GM21526 (cell line): Measurements from ENCODE around the gene ARHGEF25.

Source experiments
- ATAC-seq: cut with Tn5 transposase; IDR thresholded peaks from one replicate; pipeline ENCODE4 v1.9.1; 2021; ENCODE audit warnings: moderate library complexity; ENCODE audit not compliant: unreplicated experiment, low FRiP score

The ARHGEF25 gene

DNA sequence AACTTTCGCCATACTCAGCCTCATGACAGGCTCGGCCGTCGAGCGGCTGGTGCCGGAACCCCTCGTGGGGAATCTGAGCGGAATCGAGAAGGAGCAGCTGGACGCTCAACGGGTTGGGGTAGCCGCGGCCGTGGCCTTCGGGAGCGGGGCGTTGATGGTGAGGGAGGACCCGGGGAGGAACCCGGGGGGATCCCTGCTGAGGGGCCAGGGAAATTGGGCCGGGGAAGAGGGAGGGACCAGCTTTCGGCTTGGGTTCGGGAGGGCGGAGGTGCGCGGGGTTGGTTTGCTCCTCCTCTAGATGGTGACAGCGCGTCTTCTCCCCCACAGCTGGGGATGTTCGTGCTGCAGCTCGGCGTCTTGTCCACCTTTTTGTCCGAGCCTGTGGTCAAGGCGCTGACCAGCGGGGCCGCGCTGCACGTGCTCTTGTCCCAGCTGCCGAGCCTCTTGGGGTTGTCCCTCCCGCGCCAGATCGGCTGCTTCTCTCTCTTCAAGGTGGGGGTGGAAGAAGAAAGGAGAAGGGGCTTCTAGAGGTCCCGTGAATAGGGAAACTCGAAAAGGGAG lies 9.8 kb downstream of the ARHGEF25 start:
- no peak for ATAC-seq

DNA sequence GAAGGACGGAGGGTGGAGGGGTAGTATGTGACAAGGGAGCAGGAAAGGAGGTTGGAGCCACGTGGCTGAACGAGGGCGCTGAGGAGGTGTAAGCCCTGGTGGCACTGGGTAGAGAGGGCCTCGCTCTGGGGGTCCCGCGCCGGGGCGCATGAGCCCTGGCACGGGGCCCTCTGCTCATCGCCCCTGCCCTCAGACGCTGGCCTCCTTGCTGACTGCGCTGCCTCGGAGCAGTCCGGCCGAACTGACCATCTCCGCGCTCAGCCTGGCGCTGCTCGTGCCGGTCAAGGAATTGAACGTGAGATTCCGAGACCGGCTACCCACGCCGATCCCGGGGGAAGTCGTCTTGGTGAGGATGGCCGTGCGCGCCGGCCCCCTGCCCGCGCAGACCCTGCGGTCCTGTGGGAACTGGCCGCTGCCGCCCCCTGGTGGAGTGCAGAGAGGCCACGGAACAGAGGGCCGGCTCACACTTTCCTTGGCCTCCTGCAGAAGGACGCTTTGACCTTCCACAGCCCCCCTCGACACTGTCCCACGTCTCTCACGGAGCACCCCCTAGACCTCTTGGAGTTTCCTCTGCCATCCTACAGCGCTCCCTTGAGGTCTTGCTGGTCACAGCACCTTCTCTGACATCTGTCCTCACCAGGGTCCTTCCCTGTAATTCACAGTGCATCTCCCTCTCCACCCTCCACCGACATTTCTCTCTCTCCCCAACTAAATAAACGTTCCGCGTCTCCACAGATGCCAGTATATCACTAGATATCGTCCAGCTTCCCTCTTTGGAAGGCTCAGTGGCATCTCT lies 10.5 kb downstream of the ARHGEF25 start:
- no peak for ATAC-seq

DNA sequence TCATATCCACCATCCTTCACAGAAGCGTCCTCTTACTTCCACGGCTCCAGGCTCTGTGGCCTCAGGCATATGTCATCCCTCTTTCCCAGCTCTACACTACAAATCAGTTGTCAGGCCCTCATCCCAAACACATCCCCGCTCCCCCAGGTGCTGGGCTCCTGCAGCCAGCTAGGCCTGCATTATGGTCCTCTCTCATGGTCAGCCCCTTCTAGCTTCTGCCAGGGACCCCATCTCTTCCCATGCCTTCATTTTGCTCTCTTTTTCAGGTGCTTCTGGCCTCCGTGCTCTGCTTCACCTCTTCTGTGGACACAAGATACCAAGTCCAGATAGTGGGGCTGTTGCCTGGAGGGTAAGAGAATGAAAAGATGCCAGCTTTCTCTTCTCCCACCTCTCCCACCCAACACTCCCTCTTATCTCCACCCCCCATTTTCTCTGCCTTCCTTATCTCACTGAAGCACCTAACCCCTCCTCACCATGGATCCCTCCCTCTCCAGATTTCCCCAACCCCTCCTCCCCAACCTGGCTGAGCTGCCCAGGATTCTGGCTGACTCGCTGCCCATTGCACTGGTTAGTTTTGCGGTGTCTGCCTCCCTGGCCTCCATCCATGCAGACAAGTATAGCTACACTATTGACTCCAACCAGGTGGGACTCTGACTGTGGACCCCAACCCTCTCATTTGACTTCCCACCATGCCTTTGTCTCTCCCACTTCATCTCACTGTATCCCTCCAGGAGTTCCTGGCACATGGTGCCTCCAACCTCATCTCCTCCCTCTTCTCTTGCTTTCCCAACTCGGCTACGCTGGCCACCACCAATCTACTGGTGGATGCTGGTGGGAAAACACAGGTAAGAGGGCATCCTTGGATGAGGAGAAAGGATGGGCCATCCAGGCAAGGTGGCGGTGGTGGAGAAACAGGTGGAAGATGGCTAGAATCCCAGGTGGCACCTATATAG lies 11.3 kb downstream of the ARHGEF25 start:
- no peak for ATAC-seq

DNA sequence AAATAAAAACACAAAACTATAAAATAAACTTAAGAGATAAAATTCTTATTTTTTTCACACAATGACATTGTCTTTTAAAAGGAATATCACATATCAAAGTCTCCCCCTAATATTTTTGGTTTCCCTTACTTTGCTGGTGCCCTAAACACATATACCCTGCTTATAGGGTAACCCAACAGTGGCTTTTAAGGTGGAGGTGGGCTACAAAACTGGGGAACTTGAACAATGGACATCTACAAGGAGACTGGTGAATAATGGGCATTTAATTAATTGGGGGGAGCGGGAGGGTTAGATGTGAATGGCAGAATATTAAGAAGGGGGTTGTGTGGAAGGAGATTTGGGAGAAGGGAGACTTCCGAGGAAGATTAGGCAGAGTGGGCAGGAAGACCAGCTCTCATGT lies 12.2 kb downstream of the ARHGEF25 start:
- no peak for ATAC-seq

DNA sequence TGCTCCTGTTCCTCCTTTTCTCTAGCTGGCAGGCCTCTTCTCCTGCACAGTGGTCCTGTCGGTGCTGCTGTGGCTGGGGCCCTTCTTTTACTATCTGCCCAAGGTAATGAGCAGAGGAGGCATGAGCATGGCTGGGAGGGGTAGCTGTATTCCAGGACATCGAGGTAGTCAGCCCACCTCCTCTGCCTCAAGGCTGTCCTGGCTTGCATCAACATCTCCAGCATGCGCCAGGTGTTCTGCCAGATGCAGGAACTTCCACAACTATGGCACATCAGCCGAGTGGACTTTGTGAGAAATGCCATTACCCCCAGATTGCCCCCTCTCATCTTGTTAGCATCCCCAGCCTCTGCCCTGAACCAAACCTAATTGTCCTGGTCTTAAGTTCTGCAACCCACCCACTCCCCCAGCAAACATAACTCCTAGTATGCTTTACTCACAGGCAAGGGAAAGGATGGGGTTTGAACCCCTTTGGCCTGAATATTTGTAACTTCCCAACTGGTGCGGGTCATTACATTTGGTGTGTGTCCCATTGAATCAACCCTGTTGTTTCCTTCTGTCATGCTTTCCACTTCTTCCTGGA lies 12.7 kb downstream of the ARHGEF25 start:
- no peak for ATAC-seq

DNA sequence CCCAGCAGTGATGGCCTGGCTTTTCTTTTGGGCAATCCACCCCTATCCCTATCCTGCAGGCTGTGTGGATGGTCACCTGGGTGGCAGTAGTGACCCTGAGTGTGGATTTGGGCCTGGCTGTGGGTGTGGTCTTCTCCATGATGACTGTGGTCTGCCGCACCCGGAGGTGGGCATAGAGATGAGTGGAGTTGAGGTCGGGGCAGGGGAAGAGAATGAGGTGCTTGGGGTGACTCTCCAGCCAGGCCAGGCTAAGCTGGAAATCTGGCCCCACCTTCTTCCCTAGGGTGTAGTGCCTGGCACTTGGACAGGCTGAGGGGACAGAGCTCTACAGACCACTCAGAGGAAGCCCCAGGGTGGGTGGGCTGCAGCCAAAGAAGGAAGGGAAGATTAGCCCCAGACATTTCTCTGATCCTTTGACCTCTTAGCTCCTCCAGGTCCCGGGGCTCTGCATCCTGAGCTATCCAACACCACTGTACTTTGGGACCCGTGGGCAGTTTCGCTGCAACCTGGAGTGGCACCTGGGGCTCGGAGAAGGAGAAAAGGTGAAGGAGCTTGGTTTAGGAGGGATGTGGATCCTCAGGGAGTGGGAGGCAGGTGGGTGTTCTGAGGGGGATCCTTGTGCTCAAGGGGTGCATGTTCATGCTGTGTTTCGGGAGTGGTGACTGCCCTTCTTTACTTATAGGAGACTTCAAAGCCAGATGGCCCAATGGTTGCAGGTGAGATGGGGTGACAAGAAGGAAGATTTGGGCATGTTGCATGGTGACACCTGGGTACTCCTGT lies 13.4 kb downstream of the ARHGEF25 start:
- no peak for ATAC-seq

DNA sequence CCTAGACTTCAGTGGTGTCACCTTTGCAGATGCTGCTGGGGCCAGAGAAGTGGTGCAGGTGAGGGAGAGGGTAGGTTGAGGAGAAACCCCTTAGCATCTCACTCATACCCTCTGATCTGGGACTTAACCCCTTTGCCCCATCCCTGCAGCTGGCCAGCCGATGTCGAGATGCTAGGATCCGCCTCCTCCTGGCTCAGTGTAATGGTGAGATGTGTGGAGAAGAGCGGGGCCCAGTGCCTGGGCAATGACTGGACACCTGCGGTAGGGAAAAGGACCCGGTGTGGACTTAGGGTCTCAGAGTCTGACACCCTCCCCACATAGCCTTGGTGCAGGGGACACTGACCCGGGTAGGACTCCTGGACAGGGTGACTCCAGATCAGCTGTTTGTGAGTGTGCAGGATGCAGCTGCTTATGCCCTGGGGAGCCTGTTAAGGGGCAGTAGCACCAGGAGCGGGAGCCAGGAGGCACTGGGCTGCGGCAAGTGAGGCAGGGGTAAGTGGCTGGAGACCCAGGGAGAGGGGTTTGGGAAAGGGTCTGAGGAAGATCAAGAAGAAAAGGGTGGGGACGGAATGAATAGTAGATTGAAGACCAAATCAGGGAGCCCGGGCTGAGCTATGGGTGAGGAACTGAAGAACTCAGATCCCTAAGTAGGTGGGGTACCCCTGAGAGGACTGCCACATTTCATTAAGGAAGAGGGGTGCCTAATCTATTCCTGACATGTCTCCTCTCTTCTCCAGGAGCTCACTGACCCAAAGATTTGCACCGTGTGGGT lies 14.2 kb downstream of the ARHGEF25 start:
- ATAC-seq: no peak

DNA sequence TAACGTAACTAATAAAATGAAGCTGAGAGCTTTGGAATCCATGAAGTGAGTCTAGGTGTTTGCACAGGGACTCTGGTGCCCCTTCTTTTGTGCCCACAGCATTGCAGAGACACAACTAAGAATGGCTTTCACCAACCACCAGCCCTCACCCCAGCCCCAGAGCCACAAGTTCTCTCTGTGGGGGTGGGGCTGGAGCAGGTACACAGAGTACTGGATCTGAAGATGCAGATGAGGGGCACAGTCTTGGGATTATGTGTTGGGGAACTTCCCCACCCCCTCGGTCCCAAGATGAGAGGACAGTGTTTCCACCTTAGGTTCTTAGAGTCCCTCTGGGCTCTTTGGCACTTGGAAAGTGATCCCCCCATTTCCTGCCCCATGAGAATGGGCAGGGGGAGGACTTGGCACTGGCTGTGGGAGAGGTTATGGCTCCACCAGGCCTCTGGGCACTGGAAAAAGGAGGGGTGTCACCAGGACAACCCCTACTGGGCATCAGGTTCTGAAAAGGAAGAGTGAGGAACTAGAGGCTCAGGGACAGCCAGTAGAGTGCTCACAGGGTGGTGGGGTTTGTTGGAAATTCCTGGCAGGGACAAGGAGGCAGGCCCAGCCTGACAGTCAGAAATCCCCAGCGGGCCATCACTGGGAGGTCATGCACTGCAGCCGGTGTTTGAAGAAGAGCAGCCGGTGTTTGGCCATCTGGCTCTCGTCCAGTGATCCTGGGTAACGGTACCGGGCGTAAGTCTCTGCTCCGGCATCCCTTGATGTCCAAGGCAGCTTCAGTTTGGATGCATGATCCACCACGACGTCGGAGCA lies 15.1 kb downstream of the ARHGEF25 start:
- no peak for ATAC-seq

DNA sequence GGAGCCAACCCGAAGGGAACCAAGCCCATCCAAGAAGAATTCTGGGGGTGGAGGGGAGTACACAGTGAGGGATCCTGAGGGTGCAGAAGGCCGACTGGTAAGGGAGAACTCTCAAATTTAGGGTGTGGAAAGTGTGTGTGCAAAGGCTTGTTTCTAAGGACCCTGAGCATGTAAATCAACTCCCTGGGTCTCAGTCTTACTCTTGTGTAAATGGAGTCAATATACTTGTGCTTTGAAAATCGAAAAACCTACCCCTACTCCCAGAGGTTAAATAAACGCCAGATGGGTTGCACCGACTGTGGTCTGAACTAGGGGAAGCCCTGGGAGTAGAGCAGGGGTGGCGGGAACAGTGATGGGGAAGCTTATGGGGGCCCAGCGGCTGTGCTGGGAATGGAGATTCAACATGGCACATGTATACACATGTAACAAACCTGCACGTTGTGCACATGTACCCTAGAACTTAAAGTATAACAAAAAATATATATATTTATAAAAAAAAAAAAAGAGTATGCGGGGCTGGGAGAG lies 15.7 kb downstream of the ARHGEF25 start:
- ATAC-seq: no peak

DNA sequence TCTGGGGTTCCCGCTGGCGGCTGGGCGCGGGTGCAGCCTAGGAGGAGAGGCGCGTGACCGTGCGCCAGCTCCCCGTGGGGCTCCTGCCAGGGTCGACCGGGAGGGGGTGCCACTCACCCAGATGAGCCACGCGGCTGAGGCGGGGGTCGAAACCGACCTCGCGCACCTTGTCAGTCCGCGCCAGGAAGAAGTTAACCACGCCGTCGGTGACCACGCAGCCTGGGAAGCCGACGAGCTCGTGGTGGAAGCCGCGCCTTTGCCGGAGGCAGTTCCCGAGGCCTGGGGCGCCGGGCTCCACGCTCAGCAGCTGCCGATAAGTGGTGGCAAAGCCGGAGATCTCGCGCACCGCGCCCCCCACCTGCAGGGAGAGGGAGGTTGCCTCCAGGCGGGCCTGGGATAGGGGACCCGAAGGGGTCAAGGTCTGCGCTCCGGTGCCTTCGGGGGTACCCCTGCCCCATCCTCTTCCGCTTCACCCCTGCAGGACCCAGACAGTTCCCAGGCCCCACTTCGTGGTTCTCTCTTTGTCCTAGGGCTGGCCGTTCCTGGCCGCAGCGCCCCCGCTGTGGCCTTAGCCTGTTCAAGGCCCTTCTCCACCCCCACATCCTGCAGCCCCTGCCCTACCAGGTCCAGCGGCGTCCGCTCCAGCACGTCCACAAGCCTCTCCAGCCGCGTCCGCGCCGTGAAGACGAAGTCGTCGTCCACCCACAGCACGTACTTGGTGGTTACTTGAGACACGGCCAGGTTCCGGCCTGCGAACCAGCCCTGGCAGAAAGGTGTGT lies 16.5 kb downstream of the ARHGEF25 start:
- ATAC-seq: no peak

DNA sequence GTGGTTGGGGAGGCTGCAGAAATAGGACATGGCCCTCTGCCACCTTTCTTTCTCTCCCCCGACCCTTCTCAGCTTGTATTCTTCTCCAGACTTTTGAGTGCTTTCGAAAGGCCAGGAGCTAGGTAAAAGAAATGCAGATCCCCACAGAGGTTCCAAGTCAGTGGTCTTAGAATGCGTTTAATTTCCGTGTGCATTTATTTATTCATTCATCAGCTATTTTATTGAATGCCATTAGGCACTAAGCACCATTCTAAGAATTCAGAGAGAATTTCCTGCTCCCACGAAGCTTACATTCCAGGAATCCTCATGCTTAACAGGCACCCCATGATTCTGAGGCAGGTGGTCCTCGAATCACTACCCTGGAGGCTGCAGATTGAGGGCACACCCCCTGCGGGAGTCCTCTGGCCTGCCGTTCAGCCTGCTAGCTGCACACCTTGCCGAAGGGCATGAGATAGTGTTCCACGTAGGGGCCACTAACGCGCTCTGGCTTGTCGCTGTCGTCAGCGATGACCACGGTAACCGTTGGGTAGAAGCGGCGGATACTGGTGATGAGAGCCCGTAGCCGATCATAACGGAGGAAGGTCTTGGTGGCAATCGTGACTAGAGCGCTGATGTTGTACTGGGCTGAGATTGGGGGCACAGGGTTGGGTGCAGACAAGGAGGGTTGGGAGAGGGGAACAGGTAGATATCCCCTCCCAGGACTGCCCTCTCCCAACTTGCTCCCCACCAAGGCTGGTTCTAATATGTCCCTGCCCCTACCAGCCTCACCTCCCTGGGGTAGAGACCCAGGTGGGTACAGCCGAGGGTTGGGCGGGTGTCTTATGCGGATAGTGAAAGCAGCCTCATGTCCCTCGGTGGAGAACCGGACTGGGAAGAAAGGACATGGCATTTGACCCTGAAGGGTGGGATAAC lies 17.3 kb downstream of the ARHGEF25 start:
- ATAC-seq: no peak

DNA sequence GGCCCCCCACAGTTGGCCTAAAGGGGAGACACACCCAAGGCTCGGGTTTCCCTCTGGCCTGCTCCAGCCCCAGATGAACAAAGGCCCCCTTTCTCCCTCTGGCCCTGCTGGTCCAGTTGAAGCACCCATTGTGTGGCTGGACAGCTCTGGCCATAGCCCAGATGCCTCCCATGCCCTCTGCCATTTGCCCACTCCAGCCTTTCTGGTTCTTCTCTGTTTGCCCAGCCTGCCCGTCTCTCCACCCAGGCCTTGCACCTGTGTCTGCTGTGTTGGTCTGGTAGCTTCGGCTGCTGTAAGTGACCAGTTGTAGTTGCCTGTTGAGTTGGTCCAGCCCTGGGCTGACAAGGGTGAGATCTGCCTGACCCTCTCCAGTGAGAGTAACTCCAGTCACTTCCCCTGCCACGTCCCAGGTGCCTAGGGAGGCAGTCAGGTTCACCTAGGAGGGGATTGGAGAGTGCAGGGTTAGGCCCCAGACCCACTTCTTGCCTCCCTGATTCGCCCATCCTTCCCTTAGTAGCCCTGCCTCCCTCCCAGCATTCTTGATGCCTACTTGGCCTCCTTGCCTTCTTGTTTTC lies 18.7 kb downstream of the ARHGEF25 start:
- ATAC-seq: no peak

DNA sequence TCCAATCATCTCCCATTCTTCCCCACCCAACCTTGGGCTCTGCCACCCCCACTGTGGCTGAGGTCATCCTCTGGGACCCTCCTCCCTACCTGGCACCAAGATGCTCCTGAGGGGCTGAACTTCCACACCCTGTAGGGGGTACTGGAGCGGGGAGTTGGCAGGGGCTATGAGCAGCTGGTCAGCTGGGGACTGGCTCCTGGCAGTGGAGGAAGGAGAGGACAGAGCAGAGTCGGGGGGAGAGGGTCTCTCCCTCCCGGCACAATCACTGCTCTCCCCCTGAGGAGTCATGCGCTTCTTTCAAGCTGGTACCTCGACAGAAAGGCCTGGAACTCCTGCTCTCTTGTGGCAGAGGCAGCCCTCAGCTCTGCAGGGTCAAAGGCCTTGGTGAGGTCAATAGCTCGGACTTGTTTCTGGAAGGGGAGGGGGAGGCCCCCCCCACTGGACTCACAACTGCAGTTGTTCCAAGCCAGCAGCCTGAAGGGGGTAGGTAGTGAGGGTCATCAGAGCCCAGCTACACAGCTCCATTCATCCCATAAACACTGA lies 19.7 kb downstream of the ARHGEF25 start:
- ATAC-seq: no peak

DNA sequence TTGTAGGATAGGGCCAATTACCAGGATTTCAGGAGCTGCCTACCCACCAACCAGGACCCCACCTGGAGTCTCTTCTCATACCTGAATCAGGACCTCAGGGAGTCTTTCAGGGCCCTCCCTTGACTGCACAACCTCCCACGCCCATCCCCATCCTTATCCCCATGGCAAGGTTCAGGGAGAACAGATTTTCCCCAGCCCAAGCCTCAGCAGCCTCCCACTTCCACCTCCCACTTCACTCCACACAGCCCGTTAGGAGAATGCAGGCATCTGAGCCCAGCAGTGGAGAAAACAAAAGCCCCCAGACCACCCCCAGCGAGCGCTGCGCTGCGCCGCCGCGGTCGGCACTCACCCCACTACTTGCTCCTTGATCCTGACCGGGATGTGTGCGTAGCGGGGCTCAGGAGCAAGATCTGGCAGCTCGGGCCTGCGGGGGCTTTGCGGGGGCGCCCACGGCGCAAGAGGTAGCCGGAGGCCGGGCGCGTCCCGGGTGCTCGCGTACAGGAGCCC lies 20.4 kb downstream of the ARHGEF25 start:
- no peak for ATAC-seq

DNA sequence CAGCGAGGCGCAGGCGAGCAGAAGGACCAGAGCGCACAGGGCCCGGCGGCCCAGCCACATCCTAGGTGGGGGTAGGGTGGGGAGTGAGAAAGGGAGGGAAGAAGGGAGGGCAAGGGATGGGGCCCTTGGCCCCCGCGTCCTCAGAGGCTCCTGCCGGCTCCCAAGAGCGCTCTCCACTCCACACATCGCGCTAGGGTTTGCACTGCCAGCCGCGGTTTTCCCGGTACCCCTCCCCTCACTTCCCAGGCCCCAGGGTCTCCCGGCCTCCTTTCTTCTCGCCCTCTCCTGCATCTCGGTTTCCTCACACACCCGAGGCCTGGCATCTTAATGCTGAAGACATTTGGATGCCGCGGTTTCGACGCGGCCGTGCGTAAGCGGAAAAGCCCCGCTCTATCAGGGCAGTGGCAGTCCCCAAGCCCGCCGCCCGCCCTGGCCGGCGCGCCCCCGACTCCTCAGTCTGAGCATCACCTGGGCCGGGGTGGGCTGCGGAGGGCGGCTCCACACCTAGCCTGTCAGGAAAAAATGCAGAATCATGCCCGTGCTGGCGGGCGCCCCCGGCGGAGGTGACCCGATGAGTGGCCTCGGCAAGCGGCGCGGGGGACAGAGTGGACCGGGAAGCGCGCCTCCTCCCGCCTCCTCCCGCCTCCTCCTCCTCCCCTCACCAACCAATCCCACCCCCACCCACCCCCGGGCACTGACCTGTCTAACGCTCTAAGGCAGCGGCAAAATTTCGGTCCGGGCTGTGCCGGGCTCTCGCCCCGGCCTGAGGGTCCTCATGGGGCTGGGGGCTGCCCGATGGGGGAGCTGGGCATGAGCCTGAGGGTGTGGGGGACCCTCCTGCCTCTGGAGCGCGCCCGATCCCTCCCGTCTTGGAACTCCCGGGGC lies 21.1 kb downstream of the ARHGEF25 start:
- no peak for ATAC-seq
